HFF-Myc (cell line): Measurements from ENCODE around the gene OTUD4.
A peak's percentile ranks its signal among the peaks of the same experiment; 100 is the strongest.

ENCODE experiments used
- DNase-seq: peaks from one replicate; pipeline ENCODE4 v3.0.0-alpha.2; 2011; ENCODE audit warnings: low read depth; ENCODE audit errors: extremely low read depth
- H3K4me3 ChIP-seq: replicated peaks from 2 replicates; pipeline ENCODE4 v1.5.1; 2011; ENCODE audit warnings: low read depth, mild to moderate bottlenecking, control low read depth, low read length
- TF ChIP-seq, protein P1 (sequence below): IDR thresholded peaks from 2 replicates; pipeline ENCODE4 v1.5.1; 2012; ENCODE audit warnings: mild to moderate bottlenecking, low read depth, low read length, control low read depth; ENCODE audit errors: missing control alignments

The OTUD4 gene

DNA sequence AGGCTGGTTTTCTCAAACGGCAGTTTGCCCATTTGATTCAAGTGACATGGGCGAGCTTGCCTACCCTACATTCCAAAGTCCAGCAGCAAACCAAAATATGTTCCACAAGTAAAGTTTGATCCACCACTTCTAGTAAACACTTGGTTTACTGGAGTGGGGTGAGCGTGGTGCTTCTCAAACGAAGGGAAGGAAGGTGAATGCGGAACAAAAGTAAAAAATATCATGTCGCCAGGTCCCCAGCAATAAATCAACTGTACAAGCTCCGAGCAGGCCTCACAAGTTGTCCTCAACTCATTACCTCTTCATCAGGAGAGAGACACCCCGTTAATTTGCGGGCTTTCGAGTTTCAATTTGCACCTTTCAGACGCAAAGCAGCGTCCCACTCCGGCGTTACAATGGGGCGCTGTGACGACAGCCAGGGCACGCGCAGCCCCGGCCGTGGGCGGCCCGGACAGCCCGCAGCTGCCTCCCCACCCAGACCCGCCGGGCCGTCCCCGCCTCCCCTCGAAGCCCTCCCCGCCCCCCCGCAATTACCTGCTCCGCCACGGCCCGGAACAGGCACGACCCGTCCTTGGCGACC lies 1.0 kb downstream of the OTUD4 start:
- DNase-seq, result no peak
- peak overlapping the region; percentile 89 for H3K4me3 ChIP-seq
- TF ChIP-seq, protein P1, sequence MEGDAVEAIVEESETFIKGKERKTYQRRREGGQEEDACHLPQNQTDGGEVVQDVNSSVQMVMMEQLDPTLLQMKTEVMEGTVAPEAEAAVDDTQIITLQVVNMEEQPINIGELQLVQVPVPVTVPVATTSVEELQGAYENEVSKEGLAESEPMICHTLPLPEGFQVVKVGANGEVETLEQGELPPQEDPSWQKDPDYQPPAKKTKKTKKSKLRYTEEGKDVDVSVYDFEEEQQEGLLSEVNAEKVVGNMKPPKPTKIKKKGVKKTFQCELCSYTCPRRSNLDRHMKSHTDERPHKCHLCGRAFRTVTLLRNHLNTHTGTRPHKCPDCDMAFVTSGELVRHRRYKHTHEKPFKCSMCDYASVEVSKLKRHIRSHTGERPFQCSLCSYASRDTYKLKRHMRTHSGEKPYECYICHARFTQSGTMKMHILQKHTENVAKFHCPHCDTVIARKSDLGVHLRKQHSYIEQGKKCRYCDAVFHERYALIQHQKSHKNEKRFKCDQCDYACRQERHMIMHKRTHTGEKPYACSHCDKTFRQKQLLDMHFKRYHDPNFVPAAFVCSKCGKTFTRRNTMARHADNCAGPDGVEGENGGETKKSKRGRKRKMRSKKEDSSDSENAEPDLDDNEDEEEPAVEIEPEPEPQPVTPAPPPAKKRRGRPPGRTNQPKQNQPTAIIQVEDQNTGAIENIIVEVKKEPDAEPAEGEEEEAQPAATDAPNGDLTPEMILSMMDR, result no peak

DNA sequence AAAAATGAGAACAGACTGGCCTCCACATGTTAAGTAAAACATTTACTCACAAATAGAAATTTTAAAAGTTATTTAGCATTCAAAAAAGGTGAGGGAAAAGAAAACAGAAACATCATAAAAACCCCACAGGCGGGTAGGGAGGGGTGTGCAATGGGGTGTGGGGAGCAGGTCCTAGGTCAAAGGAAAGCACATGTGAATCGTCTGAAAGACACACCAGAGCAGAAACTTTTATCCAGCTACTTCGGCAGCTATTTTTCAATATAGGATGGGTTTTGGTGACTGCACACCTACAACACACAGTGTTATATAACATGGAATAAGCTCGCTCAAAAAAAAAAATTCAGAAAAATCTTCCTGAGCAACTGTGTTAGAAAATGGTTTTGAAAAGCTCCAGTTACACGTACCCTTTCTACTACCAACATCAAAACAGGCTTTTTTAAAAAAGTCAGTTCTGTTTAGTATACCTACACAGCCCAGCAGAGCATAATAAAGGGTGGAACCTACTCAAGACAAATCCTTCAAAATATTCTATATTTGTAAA lies 1.6 kb downstream of the OTUD4 start:
- no peak for DNase-seq

DNA sequence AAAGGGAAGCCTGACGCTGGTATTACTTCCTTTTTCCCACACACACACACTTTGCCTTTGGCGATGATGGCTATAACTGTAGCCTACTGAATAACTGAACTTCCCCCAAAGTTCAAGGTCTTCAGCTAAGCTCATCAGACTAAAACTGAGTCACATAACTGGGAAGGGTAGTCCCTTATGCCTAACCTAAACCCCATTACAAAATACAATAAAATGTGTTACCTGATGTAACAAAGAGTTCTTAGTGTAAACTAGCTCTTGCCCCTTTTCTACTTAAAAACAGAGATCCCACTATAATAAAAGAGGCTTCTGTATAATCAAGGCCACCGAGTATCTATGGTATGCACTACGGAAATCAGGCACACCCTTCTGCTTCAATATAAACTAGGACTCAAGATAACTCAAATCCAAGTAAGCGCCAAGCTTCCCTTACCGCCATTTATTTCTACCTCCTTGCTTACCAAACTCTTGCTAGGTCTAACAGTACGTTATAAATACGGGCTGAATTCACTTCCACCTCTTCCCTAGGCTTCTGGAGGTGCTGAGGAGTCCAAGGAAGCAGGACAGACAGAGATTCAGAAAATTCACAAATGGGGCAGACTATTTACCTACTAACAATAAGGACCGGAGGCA lies 2.4 kb downstream of the OTUD4 start:
- H3K4me3 ChIP-seq, result peak overlapping the region; percentile 89
- DNase-seq, result no peak
- TF ChIP-seq, protein P1, result no peak

More for the DNA sequence above, 1.6 kb downstream of the OTUD4 start:
- H3K4me3 ChIP-seq, result peak overlapping the region; percentile 89
- TF ChIP-seq, protein P1, result no peak

DNA sequence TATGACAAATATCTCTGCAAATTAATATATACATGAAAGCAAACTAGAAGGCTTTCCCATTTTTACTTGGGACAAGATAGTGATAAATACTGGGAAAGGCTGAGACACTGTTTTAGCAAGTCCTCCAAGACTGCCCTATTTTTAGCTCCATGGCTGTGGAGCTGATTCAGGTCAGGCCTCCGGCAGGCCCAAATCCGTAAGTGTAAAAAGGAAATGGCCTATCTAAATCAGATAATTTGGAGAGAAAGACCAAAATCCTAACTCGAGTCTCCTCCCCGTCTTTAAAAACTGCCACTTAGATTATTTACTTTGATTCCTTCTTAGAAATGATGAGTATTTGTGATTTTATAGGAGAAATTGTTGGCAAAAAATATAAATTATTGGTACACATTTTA lies 2.9 kb downstream of the OTUD4 start:
- H3K4me3 ChIP-seq, result peak overlapping the region; percentile 89
- TF ChIP-seq, protein P1, result no peak
- DNase-seq, result no peak

DNA sequence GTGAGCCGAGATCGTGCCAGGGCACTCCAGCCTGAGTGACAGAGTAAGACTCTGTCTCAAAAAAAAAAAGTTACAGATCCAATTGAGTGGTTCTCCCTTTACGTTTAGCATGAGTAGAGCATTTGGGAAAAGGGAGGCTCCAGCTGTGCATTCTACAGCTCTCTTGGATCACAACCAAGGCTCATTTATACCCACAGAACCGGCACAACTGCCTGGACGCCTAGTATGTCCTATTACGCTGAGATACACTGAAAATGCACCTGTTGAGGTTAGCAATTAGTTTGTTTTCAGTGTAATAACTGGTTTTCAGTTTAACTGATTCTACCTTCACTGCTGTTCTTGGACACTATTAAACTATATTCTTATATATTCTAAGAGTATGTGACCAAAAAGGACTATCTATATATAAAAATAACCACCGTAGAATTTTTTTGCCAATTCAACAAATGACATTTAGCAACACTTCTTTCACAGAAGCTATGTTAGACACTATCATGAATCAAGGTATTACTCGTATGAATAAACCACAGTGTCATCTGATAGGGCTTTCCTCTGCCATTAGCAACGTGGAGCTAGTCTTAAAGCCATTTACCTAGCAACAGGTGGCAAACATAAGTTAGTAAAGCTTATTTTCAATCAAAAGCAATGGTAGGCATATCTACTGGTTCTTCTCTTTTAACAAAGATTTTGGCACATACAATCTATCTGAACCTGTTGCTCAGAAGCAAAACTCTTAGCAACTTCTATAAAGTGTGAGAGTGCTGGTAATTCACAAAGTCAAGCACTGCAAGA lies 3.6 kb downstream of the OTUD4 start:
- peak overlapping the region; percentile 89 for H3K4me3 ChIP-seq
- no peak for DNase-seq
- TF ChIP-seq, protein P1, result no peak

DNA sequence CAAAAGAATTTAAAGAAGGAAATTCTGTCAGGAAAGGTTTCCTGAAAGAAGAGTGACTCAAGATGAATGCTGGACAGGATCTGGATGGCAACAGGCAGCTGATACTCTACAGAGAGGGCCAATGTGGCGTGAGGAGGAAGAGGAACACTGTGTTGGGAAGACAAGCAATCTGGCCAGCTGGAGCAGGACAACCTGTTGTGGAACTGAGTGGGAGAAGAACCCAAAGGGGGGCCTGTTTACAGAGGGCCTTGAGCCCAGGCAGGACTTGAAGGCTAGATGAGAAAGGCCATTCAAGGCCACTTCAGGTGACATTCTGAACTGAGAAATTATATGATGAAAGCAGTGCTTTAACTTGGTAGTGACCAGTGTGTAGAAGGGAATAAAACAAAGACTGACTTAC lies 8.5 kb downstream of the OTUD4 start:
- H3K4me3 ChIP-seq, result no peak overlapping the region
- TF ChIP-seq, protein P1, result no peak
- no peak for DNase-seq
